ENCODE measurements around the gene ZNF365.

- TF ChIP-seq CTCF (IDR thresholded peaks at IDR 0.05) (no peak), EP300 (IDR thresholded peaks at IDR 0.05) (no peak), POLR2AphosphoS5 (IDR thresholded peaks at IDR 0.05) (no peak)
Observed at GRCh38 chr10:62426086-62426485, 51.9 kb downstream of the ZNF365 start.

Measured in stomach (tissue), 4 donors.